Central memory CD8-positive, alpha-beta T cell (primary cell): ENCODE measurements around the gene FN3K.
"Not testable (repeated sequence)": the region's sequence is repeated elsewhere in the genome, so short reads cannot be mapped to it uniquely, and the experiment has no call there.

Experiments
- ATAC-seq: fragments of 150-1000 bp; cut with Tn5 transposase; replicated peaks from 2 replicates; pipeline ENCODE4 v1.10.0; 2022; ENCODE audit warnings: mild to moderate bottlenecking, moderate FRiP score, moderate number of reproducible peaks; ENCODE audit not compliant: poor library complexity, severe bottlenecking; ENCODE audit errors: extremely low read depth
- DNase-seq, 2 donors: peaks; one replicate each; pipeline ENCODE4 v3.0.0; 2021; ENCODE audit warnings: low spot score in 2 of 2
- H3K27ac Mint-ChIP-seq: one replicate; pipeline ENCODE4 v1.8.0; 2022; ENCODE audit warnings: low read depth, mild to moderate bottlenecking, moderate library complexity, mixed read lengths
- H3K27me3 Mint-ChIP-seq: one replicate; pipeline ENCODE4 v1.8.0; 2022; ENCODE audit warnings: mixed read lengths
- H3K36me3 Mint-ChIP-seq: one replicate; pipeline ENCODE4 v1.8.0; 2022; ENCODE audit warnings: mild to moderate bottlenecking, moderate library complexity, mixed read lengths; ENCODE audit not compliant: insufficient read depth
- H3K4me1 Mint-ChIP-seq: one replicate; pipeline ENCODE4 v1.8.0; 2022; ENCODE audit warnings: mixed read lengths
- H3K4me3 Mint-ChIP-seq: one replicate; pipeline ENCODE4 v1.8.0; 2022; ENCODE audit warnings: mild to moderate bottlenecking, moderate library complexity, mixed read lengths
- H3K9me3 Mint-ChIP-seq: one replicate; pipeline ENCODE4 v1.8.0; 2022; ENCODE audit warnings: mixed read lengths

Gene FN3K

GRCh38 chr17:82776454-82776853, 41.0 kb downstream of the FN3K start:
- Mint-ChIP-seq H3K4me3 (peak overlapping the region; percentile 37), H3K27me3 (no peaks in the 10 kb centered on the region), H3K27ac (peak overlapping the region; percentile 32), H3K4me1 (peaks cover 31% of the 10 kb centered on the region), H3K36me3 (peaks cover 10% of the 10 kb centered on the region), H3K9me3 (no peaks in the 10 kb centered on the region)
- ATAC-seq (peak; percentile 33), DNase-seq (no peak)

- H3K36me3 Mint-ChIP-seq, DNase-seq, H3K27me3 Mint-ChIP-seq, H3K27ac Mint-ChIP-seq, H3K4me3 Mint-ChIP-seq, H3K9me3 Mint-ChIP-seq, ATAC-seq: not testable (repeated sequence)
- peaks cover 30% of the 10 kb centered on the region for H3K4me1 Mint-ChIP-seq
Measured at GRCh38 chr17:82777778-82778375, 42.5 kb downstream of the FN3K start.

GRCh38 chr17:82779541-82779940, 44.1 kb downstream of the FN3K start:
- peaks cover 10% of the 10 kb centered on the region for H3K36me3 Mint-ChIP-seq
- H3K27me3 Mint-ChIP-seq = no peaks in the 10 kb centered on the region
- no peak for ATAC-seq

GRCh38 chr17:82780195-82780594, 44.8 kb downstream of the FN3K start:
- Mint-ChIP-seq H3K27me3 (no peaks in the 10 kb centered on the region), H3K27ac (no peak overlapping the region), H3K36me3 (peaks cover 10% of the 10 kb centered on the region), H3K9me3 (no peaks in the 10 kb centered on the region), H3K4me1 (peaks cover 31% of the 10 kb centered on the region), H3K4me3 (no peak overlapping the region)
- DNase-seq (no peak), ATAC-seq (no peak)

More at GRCh38 chr17:82779541-82779940, 44.1 kb downstream of the FN3K start:
- no peak overlapping the region for H3K27ac Mint-ChIP-seq
- no peak for DNase-seq
- no peaks in the 10 kb centered on the region for H3K9me3 Mint-ChIP-seq
- peaks cover 33% of the 10 kb centered on the region for H3K4me1 Mint-ChIP-seq
- no peak overlapping the region for H3K4me3 Mint-ChIP-seq

- Mint-ChIP-seq H3K4me1 (peaks cover 23% of the 10 kb centered on the region), H3K27ac (no peak overlapping the region), H3K9me3 (no peaks in the 10 kb centered on the region), H3K27me3 (no peaks in the 10 kb centered on the region), H3K36me3 (peaks cover 10% of the 10 kb centered on the region), H3K4me3 (no peak overlapping the region)
- no peak for DNase-seq
- ATAC-seq = no peak
Measured at GRCh38 chr17:82780971-82781893, 45.8 kb downstream of the FN3K start.

GRCh38 chr17:82781894-82782274, 46.5 kb downstream of the FN3K start:
- peak; percentile 82 to 85 for DNase-seq
- peak; percentile 100 for ATAC-seq
- H3K27ac Mint-ChIP-seq = no peak overlapping the region
- H3K4me3 Mint-ChIP-seq = no peak overlapping the region
- no peaks in the 10 kb centered on the region for H3K27me3 Mint-ChIP-seq
- peaks cover 17% of the 10 kb centered on the region for H3K4me1 Mint-ChIP-seq
- no peaks in the 10 kb centered on the region for H3K9me3 Mint-ChIP-seq
- peaks cover 6% of the 10 kb centered on the region for H3K36me3 Mint-ChIP-seq

- Mint-ChIP-seq H3K9me3 (no peaks in the 10 kb centered on the region), H3K36me3 (peaks cover 6% of the 10 kb centered on the region), H3K27me3 (no peaks in the 10 kb centered on the region), H3K4me3 (no peak overlapping the region), H3K27ac (peak overlapping the region; percentile 83), H3K4me1 (peaks cover 11% of the 10 kb centered on the region)
- no peak for DNase-seq
- ATAC-seq = no peak
Measured at GRCh38 chr17:82782657-82783207, 47.3 kb downstream of the FN3K start.

- peaks cover 5% of the 10 kb centered on the region for H3K36me3 Mint-ChIP-seq
- H3K9me3 Mint-ChIP-seq = no peaks in the 10 kb centered on the region
- no peak overlapping the region for H3K4me3 Mint-ChIP-seq
- ATAC-seq (no peak), DNase-seq (no peak)
- H3K27me3 Mint-ChIP-seq = no peaks in the 10 kb centered on the region
- no peak overlapping the region for H3K27ac Mint-ChIP-seq
- H3K4me1 Mint-ChIP-seq = peaks cover 16% of the 10 kb centered on the region
Measured at GRCh38 chr17:82783498-82783897, 48.1 kb downstream of the FN3K start.

GRCh38 chr17:82785581-82785980, 50.2 kb downstream of the FN3K start:
- not testable (repeated sequence) for H3K27me3 Mint-ChIP-seq, H3K4me3 Mint-ChIP-seq, DNase-seq, H3K9me3 Mint-ChIP-seq, H3K27ac Mint-ChIP-seq, H3K36me3 Mint-ChIP-seq, ATAC-seq
- H3K4me1 Mint-ChIP-seq = peaks cover 21% of the 10 kb centered on the region

- ATAC-seq = no peak
- no peak overlapping the region for H3K4me3 Mint-ChIP-seq
Measured at GRCh38 chr17:82786427-82786826, 51.0 kb downstream of the FN3K start.

GRCh38 chr17:82787081-82787848, 51.9 kb downstream of the FN3K start:
- H3K36me3 Mint-ChIP-seq = peaks cover 2% of the 10 kb centered on the region
- H3K9me3 Mint-ChIP-seq = no peaks in the 10 kb centered on the region
- H3K27ac Mint-ChIP-seq = no peak overlapping the region
- ATAC-seq (no peak), DNase-seq (no peak)
- no peaks in the 10 kb centered on the region for H3K27me3 Mint-ChIP-seq
- H3K4me1 Mint-ChIP-seq = peaks cover 23% of the 10 kb centered on the region
- no peak overlapping the region for H3K4me3 Mint-ChIP-seq

More at GRCh38 chr17:82786427-82786826, 51.0 kb downstream of the FN3K start:
- peaks cover 2% of the 10 kb centered on the region for H3K36me3 Mint-ChIP-seq
- H3K27ac Mint-ChIP-seq = no peak overlapping the region
- no peaks in the 10 kb centered on the region for H3K9me3 Mint-ChIP-seq
- no peak for DNase-seq
- H3K4me1 Mint-ChIP-seq = peaks cover 23% of the 10 kb centered on the region
- no peaks in the 10 kb centered on the region for H3K27me3 Mint-ChIP-seq

- DNase-seq = no peak
- Mint-ChIP-seq H3K27me3 (no peaks in the 10 kb centered on the region), H3K4me3 (no peak overlapping the region), H3K9me3 (no peaks in the 10 kb centered on the region), H3K4me1 (peaks cover 17% of the 10 kb centered on the region), H3K36me3 (no peaks in the 10 kb centered on the region), H3K27ac (no peak overlapping the region)
- ATAC-seq = no peak
Measured at GRCh38 chr17:82788206-82789001, 53.0 kb downstream of the FN3K start.
